Measurements from ENCODE around the gene ADH6.
"Not testable (repeated sequence)": the region's sequence is repeated elsewhere in the genome, so short reads cannot be mapped to it uniquely, and the experiment has no call there.

The ADH6 gene

DNA sequence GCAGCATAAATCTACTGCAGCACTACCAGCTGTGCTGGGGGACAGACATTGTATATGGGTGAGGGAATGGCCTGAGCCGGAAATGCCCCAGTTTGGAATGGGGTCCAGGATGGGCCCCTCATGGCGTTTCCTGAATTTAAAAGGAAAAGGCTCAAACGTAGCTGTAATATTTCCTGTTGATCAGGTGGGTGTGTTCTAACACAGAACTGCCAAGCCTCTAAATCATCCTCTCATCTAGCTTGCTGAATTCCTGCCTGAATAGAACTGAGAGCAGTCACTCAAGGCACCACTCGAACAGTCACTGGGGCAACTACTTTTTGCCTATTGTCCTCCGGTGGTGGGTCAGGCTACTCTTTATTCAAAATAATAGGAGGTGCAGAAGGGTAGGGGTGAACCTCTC lies 28.7 kb downstream of the ADH6 start:
- DNase-seq (ENCODE audit: low read depth), result no peak

DNA sequence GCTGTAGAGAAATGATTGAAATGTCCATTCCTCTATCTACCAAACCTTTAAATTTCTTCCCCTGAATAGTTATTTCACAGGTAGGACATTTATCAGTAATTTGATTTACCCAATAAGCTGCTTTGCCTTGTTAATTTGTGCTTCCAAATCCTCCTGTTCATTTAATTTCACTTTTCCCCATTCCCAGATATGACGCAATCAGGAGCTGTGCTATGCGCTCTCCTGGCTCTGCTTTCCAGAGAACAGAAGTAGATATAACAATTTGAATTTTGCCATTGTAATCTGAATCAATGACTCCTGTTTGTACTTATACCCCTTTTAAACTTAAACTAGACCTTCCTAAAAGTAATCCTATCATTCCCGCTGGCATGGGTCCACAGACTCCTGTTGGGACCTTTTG lies 29.1 kb downstream of the ADH6 start:
- not testable (repeated sequence) for DNase-seq (ENCODE audit: low read depth)

DNA sequence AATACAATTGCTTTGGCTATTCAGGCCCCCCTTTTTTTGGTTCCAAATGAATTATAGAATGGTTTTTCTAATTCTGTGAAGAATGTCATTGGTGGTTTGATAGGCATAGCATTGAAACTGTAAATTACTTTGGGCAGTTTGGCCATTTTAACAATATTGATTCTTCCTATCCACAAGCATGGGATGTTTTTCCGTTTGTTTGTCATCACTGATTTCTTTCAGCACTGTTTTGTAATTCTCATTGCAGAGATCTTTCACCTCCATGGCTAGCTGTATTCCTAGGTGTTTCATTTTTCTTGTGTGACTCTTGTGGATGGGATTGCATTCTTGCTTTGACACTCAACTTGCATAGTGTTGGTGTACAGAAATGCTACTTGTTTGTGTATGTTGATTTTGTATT lies 33.0 kb downstream of the ADH6 start:
- no peak for DNase-seq (ENCODE audit: low read depth)

DNA sequence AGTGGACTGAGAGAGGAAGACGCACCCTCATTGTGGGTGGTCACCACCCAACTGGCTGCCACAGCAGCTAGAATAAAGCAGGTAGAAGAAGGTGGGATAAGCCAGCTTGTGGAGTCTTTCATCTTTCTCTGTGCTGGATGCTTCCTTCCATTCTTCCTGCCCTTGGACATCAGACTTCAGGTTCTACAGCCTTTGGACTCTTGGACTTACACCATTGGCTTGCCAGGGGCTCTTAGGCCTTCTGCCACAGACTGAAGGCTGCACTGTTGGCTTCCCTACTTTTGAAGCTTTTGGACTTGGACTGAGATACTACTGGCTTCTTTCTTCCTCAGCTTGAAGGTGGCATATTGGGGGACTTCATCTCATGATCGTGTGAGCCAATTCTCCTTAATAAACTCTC lies 33.5 kb downstream of the ADH6 start:
- no peak for DNase-seq (ENCODE audit: low read depth)

DNA sequence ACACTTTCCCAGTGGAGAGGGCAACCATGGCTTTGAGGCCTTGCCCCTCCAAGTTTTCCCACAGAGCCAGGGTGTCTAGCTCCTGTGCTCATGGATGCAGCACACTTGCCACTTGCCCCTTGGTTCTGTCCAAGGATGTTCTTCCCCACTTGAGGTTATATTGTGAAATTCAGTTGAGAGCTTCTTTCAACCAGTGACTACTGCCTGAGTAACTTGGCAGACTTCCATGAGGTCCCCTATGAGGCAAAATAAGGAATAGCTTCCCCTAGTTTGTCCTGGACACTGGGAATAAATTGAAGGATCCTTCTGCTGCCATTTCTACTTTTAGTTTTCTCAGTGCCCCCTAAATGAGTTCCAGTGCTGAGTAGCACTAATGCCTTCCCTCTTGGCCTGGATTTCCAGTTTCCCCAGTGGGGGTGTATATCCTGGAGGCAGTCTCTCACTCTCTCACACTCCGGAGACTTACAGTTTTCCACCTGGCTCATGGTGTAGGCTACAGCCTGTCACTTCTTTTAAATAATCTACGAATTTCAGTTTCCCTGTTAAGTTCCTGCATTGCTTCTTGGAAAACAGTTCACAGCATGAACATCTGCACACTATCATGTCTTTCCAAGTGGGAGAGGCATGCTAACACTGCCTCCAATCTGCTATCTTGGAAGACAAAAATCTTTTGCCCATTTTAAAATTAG lies 38.5 kb downstream of the ADH6 start:
- no peak for DNase-seq (ENCODE audit: low read depth)

DNA sequence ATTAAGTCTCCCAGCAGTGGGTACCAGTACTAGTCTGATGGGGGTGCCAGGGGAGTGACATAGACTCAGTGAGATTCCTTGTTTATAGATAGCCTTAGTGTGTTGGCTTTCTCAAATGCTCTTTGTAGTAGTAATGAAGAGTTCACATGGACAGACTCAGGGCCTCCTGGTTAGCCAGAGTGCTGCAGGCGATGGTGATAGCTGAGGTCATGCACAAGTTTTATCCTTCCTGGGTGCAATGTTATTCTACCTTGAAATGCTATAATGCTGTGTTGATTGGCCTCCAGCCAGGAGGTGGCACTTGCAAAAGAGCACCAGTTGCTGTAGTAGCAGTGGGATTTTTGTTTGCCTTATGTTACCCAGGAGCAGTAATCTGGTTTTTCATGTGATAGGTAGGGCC lies 39.4 kb downstream of the ADH6 start:
- no peak for DNase-seq (ENCODE audit: low read depth)

DNA sequence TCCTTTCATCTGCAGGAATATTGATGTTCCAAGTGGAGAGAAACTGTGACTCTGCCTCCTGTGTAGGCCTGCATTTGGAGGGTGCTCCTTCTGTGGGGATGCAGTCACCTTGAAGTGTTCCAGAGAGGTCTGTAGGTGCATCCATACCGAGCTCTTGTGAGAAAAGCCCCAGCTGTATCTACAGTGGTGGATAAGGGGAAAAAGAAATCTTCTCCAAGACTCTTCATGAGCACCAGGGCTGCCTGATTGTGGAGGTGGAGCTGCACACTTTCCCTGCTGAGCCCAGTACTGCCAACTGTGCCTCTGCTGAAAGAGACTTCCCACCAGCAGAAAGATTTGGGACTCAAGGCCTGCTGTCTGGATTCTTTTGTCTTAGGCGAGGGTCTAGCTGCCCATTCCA lies 39.9 kb downstream of the ADH6 start:
- no peak for DNase-seq (ENCODE audit: low read depth)

DNA sequence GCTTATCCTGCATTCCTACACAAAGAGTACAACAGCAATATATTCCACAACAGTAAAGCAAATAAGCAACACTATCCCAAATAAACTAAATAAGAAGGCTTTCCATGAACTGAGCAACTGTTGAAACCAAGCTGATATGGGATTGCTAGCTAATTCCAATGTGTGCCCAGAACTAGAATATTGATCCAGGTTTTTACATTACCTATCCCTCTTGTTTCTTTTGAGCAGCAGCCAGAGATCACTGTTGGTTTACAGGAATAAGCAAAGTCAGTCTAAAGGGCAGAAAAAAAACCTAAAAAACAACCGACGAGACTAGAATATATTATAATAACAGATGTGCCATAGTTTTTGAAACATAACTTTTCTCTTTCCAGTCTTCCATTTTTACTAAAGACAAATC lies 52.5 kb downstream of the ADH6 start:
- DNase-seq (ENCODE audit: low read depth), result no peak

DNA sequence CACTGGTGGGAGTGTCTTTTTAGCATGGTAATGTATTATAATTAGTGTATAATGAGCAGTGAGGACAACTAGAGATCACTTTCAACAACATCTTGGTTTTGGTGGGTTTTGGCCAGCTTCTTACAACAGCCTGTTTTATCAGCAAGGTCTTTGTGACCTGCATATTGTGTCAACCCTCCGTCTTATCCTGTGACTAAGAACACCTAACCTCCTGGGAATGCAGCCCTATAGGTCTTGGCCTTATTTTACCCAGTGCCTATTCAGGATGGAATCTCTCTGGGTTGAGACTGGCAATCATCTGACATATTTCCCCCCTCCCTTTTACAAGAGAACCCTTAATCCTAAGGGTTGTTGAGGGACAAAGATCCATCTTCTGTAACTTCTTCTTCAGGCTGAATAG lies 53.1 kb downstream of the ADH6 start:
- DNase-seq (ENCODE audit: low read depth), result no peak

DNA sequence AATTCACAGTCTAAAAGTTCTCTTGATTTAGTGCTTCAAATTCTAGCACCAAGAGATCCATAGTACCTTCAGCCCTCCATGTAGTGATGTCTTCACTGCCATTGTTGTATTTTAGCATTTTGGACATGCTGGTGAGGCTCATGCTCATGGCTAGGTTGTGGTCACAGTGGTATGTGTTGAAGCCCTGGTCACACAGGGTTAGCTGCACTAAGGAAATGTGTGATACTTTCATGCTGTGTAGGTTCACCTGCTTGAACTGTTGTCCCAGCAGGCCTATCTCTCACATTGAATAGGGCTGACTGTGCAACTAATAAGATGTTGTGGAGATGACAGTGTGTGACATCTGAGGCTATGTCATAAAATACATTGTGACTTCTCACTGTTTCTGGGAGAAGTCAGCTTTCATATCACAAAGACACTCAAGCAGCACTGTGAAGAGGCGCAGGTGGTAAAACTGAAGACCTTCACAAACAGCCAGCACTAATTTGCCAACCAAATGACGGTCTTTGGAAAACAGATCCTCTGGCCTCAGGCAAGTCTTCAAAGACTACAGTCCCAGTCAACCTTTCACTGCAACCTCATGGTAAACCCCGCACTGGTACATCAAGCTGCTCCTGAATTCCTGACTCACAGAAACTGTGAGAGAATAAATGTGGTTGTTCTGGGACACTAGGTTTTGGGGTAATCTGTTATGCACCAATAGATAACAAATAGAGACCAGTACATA lies 57.5 kb downstream of the ADH6 start:
- no peak for DNase-seq (ENCODE audit: low read depth)

DNA sequence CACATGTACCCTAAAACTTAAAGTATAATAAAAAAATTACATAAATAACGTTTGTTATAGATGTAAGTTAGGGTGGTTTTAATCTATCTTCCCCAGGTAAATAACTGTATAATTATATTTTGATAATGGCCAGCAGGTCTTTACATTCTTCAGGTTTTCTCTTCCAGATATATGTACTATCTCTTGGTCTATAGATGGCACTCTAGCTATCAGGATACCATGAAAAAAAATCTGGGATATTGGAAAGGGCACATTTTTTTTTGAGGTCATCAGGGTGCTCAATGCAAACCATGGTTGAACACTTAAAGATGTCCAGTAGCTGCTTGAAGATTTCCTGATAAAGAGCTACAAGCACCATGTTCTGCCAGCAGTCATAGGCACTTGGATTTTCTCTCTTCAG lies 59.3 kb downstream of the ADH6 start:
- DNase-seq (ENCODE audit: low read depth), result no peak

DNA sequence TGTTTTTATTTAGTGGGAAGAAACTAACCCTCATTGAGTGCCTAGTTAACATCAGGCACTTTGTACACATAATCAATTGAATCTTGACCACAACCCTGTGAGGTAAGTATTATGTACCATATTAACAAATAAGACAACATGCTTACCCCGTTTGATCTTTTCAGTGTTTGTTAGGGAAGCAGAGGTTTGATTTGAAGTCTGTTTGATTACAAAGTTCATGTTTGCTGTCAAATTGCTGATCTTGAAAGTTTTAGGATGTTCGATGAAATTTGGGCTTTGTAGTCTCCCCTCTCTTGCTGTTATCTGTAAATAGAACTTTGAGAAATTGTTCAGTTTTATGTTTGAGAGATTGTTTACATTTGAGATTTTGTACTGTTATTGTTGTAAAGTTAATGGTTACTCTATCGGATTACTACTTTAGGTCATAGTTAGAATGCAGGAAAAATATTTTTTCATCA lies 61.5 kb downstream of the ADH6 start:
- DNase-seq (ENCODE audit: low read depth), result no peak

DNA sequence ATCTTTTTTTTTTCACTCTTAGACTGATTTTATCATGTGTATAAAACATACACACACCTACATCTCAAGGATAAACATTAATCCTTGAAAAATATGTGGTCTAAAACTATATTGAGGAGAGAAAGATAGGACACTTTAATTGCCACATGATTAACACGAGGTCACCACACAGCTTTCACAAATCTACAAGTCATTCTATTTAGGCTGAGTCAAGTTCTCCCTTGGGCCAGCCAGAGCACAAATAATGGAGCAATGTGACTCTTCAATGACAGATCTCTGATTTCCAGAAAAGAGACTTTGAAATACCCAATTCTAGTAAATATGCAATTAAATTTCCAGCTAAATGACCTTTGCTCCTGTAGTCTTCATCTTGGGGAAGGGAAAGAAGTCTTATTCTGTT lies 62.1 kb downstream of the ADH6 start:
- no peak for DNase-seq (ENCODE audit: low read depth)

DNA sequence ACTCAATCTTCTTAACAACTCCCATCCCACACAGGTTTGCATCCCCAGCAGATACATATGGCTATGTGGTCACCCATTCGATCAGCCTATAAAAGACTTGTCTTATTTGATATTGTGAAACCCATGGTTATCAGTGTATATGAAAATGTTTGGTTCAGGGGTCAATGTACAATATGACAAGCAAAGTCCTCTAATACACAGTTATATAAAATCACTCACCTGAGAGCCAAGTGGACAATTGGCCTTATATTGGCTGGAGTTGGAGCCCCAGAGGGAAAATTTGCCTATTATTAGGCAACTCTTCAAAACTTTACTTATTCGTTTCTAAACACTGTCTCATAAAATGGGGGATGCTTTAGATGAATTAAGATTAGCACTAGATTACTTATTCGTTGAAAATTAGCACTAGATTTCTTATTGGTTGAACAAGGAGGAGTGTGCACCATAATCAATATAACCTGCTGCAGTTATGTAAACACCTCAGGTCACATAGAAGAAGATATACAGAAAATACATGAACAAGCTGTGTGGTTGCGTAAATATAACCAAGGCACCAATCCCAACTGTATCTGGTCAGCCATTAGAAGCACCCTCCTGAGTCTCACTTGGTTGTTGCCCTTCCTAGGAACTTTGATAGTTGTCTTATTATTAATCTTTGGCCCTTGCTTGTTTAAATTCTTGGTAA lies 64.2 kb downstream of the ADH6 start:
- DNase-seq (ENCODE audit: low read depth), result no peak
